GM18502 (cell line): Measurements from ENCODE around the gene PSMC6.
"Not testable (repeated sequence)": the region's sequence is repeated elsewhere in the genome, so short reads cannot be mapped to it uniquely, and the experiment has no call there.

ENCODE experiments used
- ATAC-seq: cut with Tn5 transposase; IDR thresholded peaks from one replicate; pipeline ENCODE4 v1.9.1; 2021; ENCODE audit warnings: mild to moderate bottlenecking; ENCODE audit not compliant: unreplicated experiment, poor library complexity

The PSMC6 gene

GRCh38 chr14:52711666-52712065, 4.7 kb downstream of the PSMC6 start:
- ATAC-seq: no peak

DNA sequence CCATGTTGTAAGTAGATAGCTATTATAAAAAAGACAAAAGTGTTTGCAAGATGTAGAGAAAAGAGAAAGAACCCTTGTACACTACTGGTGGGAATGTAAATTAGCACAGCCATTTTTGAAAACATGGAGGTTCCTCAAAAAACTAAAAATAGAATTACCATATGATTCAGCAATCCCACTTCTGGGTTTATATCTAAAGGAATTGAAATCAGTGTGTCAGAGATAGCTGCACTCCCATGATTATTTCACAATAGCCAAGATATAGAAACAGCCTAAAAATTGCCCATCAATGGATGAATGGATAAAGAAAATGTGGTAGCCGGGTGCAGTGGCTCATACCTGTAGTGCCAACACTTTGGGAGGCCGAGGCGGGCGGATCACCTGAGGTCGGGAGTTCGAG, 9.2 kb downstream of the PSMC6 start:
- ATAC-seq: no peak

- ATAC-seq: no peak
Observed at GRCh38 chr14:52723514-52724359, 16.7 kb downstream of the PSMC6 start.

GRCh38 chr14:52724360-52724644, 17.3 kb downstream of the PSMC6 start:
- no peak for ATAC-seq

DNA sequence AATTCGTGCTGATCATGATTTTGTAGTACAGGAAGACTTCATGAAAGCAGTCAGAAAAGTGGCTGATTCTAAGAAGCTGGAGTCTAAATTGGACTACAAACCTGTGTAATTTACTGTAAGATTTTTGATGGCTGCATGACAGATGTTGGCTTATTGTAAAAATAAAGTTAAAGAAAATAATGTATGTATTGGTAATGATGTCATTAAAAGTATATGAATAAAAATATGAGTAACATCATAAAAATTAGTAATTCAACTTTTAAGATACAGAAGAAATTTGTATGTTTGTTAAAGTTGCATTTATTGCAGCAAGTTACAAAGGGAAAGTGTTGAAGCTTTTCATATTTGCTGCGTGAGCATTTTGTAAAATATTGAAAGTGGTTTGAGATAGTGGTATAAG, 20.5 kb downstream of the PSMC6 start:
- ATAC-seq: not testable (repeated sequence)

DNA sequence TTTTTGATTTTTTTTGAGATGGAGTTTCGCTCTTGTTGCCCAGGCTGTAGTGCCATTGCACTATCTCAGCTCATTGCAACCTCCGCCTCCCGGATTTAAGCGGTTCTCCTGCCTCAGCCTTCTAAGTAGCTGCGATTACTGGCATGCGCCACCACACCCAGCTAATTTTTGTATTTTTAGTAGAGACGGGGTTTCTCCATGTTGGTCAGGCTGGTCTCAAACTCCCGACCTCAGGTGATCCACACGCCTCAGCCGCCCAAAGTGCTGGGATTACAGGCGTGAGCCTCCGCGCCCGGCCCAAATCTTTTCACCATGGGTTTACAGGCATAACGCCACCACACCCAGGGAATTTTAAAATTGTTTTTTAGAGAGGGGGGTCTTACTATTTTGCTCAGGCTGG, 22.0 kb downstream of the PSMC6 start:
- not testable (repeated sequence) for ATAC-seq

DNA sequence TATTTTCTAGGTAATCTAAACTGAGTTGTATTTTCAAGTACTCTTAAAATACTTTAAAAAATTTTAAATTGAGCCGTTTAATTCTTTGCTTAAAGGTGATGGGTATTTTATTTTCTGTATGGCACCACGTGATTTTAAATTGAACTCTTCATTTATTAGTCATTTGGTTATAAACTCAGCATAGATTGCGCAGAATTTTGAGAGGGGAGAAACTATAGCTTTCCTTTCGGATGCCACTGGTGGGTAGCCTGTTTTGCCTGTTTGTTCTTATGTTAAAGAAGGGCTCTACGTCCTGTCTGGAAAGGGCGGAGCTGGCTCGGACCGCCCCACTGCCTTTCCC, 22.6 kb downstream of the PSMC6 start:
- ATAC-seq: no peak

DNA sequence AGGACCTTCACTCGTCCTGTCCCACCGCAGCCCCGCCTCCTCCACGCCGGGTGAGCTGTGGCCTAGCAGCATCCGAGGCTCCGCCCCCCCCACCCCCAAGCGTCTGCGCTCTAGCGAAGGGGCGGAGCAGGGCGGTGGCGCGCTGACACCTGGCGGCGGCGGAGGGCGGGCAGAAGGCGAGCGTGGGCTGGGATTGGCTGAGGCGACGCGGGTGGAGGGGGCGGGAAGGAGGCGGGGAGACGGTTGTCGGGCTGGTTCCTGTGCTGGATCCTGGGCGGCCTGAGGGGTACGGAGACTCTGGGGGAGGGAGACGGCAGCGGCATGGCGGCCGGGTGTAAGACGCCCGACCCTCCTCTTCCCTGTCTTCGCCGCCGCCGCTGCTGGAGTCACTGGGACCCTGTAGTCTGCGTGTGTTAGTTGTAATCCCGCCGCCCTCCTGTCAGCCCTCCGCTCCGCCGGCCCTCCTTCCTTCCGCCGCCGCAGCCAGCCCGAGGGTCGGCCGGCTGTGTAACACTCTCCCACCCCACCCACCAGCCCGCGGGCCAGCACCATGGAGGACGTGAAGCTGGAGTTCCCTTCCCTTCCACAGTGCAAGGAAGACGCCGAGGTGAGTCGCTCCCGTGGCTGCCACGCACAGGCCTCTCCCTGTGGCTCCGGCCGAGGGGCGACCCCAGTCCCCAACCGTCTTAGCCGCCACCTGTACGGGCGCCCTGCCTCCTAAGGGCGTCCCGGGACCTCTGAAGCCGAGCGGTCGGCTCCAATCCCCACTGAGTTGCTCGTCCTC, 23.1 kb downstream of the PSMC6 start, which contains the start of gene STYX:
Gene STYX (plus strand): TSS at position 242 of the 784 bp plus-strand sequence. CDS start 309 bp downstream, at position 551.
- ATAC-seq: peak; percentile 93

GRCh38 chr14:52730709-52731111, 23.7 kb downstream of the PSMC6 start:
- ATAC-seq: no peak

GRCh38 chr14:52733824-52734223, 26.8 kb downstream of the PSMC6 start:
- ATAC-seq: no peak

GRCh38 chr14:52735921-52736489, 29.0 kb downstream of the PSMC6 start:
- no peak for ATAC-seq

DNA sequence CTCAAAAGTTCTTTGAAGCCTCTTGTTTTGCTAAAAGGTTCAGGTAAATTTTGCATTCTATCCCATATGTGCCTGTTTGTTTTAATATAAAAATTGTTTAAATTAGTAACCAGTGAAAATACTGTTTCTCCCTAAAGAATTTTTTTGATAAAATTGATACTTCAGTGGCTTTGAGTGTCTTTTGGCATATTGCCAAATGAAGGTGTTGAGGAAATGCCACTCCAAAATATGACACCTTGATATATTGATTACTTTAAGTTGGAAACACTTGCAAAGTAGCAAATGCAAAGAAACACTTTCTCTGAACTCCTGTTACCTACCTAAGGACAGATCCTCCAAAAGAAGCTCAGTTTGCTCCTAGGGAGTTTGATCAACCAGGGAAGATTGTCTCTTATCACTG, 31.4 kb downstream of the PSMC6 start:
- ATAC-seq: no peak

GRCh38 chr14:52740751-52741150, 33.8 kb downstream of the PSMC6 start:
- ATAC-seq: no peak

DNA sequence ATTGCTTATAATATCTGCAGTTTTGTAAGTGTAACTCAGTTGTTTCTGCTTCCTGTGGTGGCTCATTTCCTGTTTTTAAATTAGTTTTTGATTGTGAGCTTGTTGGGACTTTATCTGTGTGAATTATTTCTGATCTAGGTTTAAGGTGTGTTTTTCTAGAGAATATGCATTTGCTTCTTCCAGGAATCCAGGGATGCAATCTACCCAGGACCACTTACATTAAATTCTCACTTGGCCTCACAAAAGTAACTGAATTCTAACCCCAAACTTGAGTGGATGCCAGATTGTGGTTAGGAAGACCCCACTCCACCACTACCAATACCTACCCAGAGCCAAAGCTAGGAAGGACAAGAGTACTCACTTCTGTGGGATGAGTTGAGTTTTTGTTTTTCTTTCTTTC, 34.9 kb downstream of the PSMC6 start:
- ATAC-seq: peak; percentile 32

DNA sequence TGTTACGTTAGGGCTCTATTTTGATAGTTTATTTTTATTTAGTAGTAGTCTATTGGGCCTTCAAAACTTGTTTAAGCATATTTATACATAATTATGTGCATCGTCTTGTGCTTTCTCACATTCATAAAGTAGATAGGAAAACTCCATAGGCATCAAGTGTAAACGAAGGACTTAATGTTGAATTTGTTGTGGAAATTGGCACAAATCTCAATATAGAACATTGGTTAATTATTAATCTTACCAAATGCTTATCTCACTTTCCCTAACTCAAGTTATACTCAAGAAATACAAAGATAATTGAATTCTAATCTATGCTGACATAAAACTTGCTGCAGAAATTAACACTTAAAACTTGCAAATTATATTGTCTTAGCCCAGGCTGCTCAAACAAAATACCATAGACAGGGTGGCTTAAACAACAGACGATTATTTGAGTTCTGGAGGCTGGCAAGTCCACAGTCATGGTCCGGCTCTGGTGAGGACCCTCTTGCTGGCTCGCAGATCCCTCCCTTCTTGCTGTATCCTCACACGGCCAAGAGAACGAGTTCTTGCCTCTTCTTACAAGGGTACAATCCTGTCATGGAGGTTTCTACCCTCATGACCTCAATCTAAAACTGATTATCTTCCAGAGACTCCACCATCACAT, 41.8 kb downstream of the PSMC6 start:
- ATAC-seq: no peak

- no peak for ATAC-seq
Observed at GRCh38 chr14:52755607-52756316, 48.8 kb downstream of the PSMC6 start.

DNA sequence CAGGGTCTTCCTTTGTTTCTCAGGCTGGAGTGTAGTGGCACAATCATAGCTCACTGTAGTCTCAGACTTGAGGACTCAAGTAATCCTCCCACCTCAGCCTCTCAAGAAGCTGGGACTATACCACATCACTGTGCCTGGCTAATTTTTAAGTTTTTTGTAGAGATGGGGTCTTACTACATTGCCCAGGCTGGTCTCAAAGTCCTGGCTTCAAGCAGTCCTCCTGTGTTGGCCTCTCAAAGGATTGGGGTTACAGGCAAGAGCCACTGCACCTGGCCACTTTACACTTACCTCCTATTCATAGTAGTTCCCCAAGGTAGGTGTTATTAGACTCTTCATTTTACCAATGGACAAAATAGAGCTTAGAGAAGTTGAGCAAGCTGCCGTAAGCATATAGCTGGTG, 52.1 kb downstream of the PSMC6 start:
- ATAC-seq: no peak

DNA sequence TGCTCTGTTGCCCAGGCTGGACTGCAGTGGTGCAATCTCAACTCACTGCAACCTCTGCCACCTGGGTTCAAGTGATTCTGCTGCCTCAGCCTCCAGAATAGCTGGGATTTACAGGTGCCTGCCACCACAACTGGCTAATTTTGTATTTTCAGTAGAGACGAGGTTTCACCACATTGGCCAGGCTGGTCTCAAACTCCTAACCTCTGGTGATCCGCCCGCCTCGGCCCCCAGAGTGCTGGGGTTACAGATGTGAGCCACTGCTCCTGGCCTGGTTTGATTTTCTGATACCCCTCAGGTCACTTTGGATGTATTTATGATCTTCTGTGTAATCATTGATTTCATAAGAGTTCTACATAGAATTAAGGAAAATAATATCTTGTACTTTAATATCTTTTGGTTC, 55.9 kb downstream of the PSMC6 start:
- ATAC-seq: not testable (repeated sequence)

GRCh38 chr14:52767058-52767833, 60.2 kb downstream of the PSMC6 start:
- no peak for ATAC-seq

- ATAC-seq: no peak
Observed at GRCh38 chr14:52769887-52770286, 62.9 kb downstream of the PSMC6 start.
